RWPE2 (cell line): ENCODE measurements around the gene DES.

ENCODE experiments used
- ATAC-seq: fragments of 200-7000 bp; cut with Tn5 transposase; 3 replicates; pipeline ENCODE4 v1.9.1; 2021; ENCODE audit warnings: low read depth
- DNase-seq: peaks from one replicate; pipeline ENCODE4 v3.0.0-alpha.2; 2020; ENCODE audit warnings: low spot score
- H3K27ac ChIP-seq: fragments of 450-650 bp; 2 replicates; pipeline ENCODE4 v1.5.1; 2017; ENCODE audit warnings: mild to moderate bottlenecking; ENCODE audit not compliant: poor library complexity, severe bottlenecking
- H3K27me3 ChIP-seq: fragments of 250-450 bp; sonication (Bioruptor Pico); 2 replicates; pipeline ENCODE4 v1.5.1; 2021; ENCODE audit warnings: mild to moderate bottlenecking, moderate library complexity; ENCODE audit not compliant: insufficient read depth, poor library complexity, severe bottlenecking
- H3K36me3 ChIP-seq: fragments of 250-450 bp; sonication (Bioruptor Pico); 2 replicates; pipeline ENCODE4 v1.5.1; 2020; ENCODE audit warnings: low read depth, mild to moderate bottlenecking, moderate library complexity
- H3K4me1 ChIP-seq: fragments of 250-450 bp; sonication (Bioruptor Pico); 2 replicates; pipeline ENCODE4 v1.5.1; 2021; ENCODE audit warnings: mild to moderate bottlenecking, moderate library complexity; ENCODE audit not compliant: insufficient read depth, poor library complexity, severe bottlenecking
- H3K4me3 ChIP-seq: fragments of 250-450 bp; sonication (Bioruptor Pico); 2 replicates; pipeline ENCODE4 v1.5.1; 2021; ENCODE audit warnings: mild to moderate bottlenecking, moderate library complexity; ENCODE audit not compliant: severe bottlenecking
- H3K9me3 ChIP-seq: fragments of 250-450 bp; sonication (Bioruptor Pico); 2 replicates; pipeline ENCODE4 v1.5.1; 2021; ENCODE audit warnings: mild to moderate bottlenecking, moderate library complexity; ENCODE audit not compliant: severe bottlenecking
- TF ChIP-seq, protein P1 (sequence below): fragments of 450-650 bp; IDR thresholded peaks from one replicate; pipeline ENCODE4 v1.5.1; 2017; ENCODE audit warnings: mild to moderate bottlenecking, moderate library complexity; ENCODE audit not compliant: poor library complexity, severe bottlenecking

DES gene

DNA sequence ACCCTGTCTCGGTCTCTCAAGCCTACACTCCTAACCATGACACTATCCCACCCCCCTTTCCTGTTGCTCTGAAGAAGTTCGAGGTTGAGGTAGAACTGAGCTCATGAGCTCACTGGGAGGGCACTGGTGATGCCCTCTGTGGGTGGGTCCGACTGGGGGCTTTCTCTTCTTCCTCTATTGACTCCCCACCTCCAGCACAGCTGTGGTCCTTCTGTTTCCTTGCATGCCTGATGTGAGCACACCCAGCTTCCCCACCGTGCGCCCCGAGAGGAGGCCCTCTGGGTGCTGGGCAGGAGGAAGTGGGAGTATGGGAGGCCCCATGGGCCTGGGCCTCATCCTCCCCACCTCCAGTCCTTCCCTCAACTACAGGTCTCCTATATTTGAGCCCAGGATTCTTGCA lies 37.4 kb downstream of the DES start:
- no peaks in the 10 kb centered on the region; the same call in 1 of the 2 replicates for H3K36me3 ChIP-seq
- no peaks in the 10 kb centered on the region for H3K9me3 ChIP-seq
- H3K27me3 ChIP-seq = no peaks in the 10 kb centered on the region
- peaks cover 28% of the 10 kb centered on the region for H3K4me1 ChIP-seq
- TF ChIP-seq, protein P1, sequence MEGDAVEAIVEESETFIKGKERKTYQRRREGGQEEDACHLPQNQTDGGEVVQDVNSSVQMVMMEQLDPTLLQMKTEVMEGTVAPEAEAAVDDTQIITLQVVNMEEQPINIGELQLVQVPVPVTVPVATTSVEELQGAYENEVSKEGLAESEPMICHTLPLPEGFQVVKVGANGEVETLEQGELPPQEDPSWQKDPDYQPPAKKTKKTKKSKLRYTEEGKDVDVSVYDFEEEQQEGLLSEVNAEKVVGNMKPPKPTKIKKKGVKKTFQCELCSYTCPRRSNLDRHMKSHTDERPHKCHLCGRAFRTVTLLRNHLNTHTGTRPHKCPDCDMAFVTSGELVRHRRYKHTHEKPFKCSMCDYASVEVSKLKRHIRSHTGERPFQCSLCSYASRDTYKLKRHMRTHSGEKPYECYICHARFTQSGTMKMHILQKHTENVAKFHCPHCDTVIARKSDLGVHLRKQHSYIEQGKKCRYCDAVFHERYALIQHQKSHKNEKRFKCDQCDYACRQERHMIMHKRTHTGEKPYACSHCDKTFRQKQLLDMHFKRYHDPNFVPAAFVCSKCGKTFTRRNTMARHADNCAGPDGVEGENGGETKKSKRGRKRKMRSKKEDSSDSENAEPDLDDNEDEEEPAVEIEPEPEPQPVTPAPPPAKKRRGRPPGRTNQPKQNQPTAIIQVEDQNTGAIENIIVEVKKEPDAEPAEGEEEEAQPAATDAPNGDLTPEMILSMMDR = no peak
- H3K4me3 ChIP-seq = no peak overlapping the region
- no peak overlapping the region for H3K27ac ChIP-seq
- ATAC-seq (no peak), DNase-seq (no peak)

DNA sequence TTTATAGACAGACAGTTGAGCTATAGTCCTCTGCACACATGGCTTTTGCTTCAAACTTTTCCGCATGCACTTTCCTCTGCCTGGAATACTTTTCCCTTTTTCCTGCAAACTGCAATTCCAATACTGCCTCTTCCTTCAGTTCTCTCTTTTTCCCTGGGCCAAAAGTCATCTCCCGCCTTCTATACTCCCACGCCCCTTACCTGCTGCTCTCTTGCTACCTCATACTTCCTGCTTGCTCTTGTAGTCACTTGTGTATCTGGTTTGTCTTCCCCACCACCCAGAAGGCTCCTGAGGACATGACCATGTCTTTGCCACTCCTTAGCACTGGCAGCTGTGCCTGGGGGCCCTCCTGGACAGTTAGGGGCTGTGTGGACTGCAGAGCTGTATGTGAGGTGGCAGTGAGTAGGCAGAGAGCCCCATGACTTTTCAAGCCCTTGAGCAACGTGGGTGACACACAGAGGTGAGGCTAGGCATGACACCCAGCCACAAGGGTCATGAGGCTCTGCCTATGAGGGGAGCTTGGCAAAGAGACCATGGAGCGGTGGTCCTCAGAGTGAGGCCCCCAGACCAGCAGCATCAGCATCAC lies 39.7 kb downstream of the DES start:
- no peak overlapping the region for H3K4me3 ChIP-seq
- ATAC-seq (peak; percentile 30), DNase-seq (no peak)
- H3K4me1 ChIP-seq = peaks cover 20% of the 10 kb centered on the region
- no peaks in the 10 kb centered on the region for H3K9me3 ChIP-seq
- TF ChIP-seq, protein P1 = peak; percentile 26
- H3K27me3 ChIP-seq = no peaks in the 10 kb centered on the region
- H3K27ac ChIP-seq = no peak overlapping the region
- peaks cover 10% of the 10 kb centered on the region; the same call in 1 of the 2 replicates for H3K36me3 ChIP-seq

- Histone ChIP-seq H3K4me1 (peaks cover 10% of the 10 kb centered on the region), H3K27ac (no peak overlapping the region), H3K36me3 (peaks cover 10% of the 10 kb centered on the region; the same call in 1 of the 2 replicates), H3K27me3 (no peaks in the 10 kb centered on the region), H3K9me3 (no peaks in the 10 kb centered on the region), H3K4me3 (no peak overlapping the region)
- ATAC-seq = no peak
- no peak for DNase-seq
- TF ChIP-seq, protein P1 = no peak
Measured at GRCh38 chr2:219458996-219459395, 40.8 kb downstream of the DES start.

DNA sequence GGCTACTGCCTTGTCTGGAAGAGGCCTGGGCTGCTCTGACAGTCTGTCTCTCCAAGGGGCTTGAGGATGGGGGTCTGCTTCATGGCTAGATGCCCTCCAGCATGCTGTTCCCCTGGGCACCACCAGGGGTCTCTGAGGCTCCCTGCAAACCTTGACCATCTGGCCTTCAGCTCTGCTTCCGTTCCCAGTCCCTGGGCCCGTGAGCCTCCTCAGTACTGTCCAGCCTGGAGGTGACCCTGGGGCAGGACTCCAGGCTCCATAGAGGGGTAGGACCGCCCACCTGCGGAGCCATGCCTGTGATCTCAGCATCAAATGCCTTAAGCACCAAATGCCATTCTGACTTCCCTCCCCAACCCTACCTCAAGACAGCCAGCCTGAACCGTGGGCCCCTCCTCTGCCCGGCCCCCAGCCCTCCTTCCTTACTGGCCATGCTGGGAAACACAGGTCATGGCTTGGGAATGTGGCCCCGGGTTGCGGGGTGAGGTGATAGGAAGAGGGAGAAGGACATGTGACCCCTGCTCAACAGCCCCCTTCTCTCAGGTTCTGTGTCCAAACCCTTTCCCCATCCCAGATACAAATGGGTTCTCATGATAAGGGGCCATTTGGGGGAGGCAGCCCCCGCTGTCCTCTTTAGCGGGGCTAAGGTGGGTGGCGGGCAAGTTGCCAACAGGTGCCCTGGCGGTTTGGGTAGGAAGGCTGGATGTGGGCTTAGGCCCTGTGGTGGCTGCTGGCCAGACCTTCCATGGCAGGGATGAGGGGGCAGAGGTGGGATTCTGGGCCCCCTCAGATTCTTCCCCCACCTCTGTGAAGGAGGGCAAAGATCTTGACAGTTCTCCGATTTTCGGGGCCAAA lies 41.5 kb downstream of the DES start:
- Histone ChIP-seq H3K4me1 (peaks cover 4% of the 10 kb centered on the region), H3K27ac (no peak overlapping the region), H3K9me3 (no peaks in the 10 kb centered on the region), H3K36me3 (peaks cover 10% of the 10 kb centered on the region; the same call in 1 of the 2 replicates), H3K4me3 (no peak overlapping the region), H3K27me3 (no peaks in the 10 kb centered on the region)
- DNase-seq (no peak), ATAC-seq (peak; percentile 61)
- TF ChIP-seq, protein P1 = peak; percentile 82

DNA sequence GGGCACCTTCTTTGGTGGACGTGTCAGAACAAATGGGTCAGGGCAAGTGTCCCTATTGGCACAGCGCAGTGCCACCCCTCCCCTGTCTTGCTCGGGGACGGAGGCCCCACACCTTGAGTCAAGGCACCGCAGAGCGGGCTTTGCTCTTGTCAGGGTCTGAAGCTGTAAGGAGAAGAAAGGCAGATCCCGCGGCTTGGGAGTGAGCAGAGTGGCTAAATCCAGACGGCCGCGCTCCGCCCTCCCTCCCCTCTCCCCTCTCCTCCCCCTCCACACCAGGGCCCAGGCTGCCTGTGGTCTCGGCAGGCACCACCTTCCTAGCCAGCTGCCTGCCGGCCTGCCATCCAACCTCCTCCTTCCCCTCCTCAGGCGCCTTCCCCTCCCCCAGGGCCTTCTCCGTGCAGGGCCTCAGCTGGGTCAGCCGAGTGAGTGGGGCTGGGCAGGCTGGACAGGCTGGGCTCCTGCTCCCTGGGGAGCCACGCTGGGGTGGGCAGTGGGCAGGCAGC lies 42.3 kb downstream of the DES start:
- ATAC-seq = no peak
- no peak overlapping the region for H3K27ac ChIP-seq
- no peak for DNase-seq
- peaks cover 10% of the 10 kb centered on the region; the same call in 1 of the 2 replicates for H3K36me3 ChIP-seq
- no peaks in the 10 kb centered on the region for H3K27me3 ChIP-seq
- H3K9me3 ChIP-seq = no peaks in the 10 kb centered on the region
- H3K4me1 ChIP-seq = peaks cover 4% of the 10 kb centered on the region
- no peak overlapping the region for H3K4me3 ChIP-seq
- TF ChIP-seq, protein P1 = no peak
